ENCODE data around the gene ACKR4. TPM values are rescaled to one million over a fixed set of nuclear protein-coding genes. Genes with fewer than 3 reads are reported as not detected.

The ACKR4 gene
- total RNA-seq, result not detected

DNA sequence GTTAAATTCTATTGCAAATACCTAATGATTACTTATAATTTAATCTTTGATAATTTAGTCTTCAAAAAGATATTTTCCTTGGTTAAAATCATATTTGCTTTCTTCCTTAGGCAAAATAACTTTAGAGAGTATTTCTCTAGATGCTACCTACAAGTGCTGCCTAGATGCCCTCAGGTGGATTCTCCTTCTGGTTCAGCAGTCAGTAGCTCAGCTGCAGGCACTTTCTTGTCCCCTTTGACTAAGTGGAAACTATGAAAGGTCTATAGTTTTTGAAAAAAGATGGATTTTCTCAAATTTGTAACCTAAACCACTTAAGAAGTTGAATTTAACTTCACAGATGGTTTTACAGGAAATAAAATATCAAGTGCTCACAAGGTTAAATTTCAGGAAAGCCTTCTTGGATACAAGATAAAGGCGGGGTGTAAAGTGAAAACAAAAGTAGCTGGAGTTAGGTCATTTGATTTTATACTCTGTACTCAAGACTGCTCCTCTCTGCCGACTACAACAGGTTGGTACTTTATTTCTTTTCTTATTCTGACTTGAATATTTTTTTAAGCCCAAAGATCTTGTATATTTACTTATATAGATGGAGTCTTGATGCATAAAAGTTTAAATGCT is at the start of gene ACKR4:
Gene ACKR4 (plus strand): TSS at position 455 of the 618 bp plus-strand sequence. CDS start 3,128 bp downstream, outside the sequence.
- no peaks in the 10 kb centered on the region for H3K27me3 ChIP-seq
- in situ Hi-C loops (cut with MboI; ENCODE audit: low sequenced_read_pairs in 4 of 4) (no loop called here), intact Hi-C loops (cut with DNase I; ENCODE audit: low total_unique reads) (no loop called here)
- H3K27ac ChIP-seq, result no peak within 1 kb of the TSS
- H3K4me3 ChIP-seq, result no peak within 1 kb of the TSS
- H3K36me3 ChIP-seq, result peaks cover 4 to 7% of the 10 kb centered on the region in 2 donors
- DNase-seq (no peak), ATAC-seq (no peak)
- H3K9me3 ChIP-seq, result no peaks in the 10 kb centered on the region
- no peak for TF ChIP-seq POLR2A (IDR thresholded peaks at IDR 0.05)
- TF ChIP-seq, protein P1, sequence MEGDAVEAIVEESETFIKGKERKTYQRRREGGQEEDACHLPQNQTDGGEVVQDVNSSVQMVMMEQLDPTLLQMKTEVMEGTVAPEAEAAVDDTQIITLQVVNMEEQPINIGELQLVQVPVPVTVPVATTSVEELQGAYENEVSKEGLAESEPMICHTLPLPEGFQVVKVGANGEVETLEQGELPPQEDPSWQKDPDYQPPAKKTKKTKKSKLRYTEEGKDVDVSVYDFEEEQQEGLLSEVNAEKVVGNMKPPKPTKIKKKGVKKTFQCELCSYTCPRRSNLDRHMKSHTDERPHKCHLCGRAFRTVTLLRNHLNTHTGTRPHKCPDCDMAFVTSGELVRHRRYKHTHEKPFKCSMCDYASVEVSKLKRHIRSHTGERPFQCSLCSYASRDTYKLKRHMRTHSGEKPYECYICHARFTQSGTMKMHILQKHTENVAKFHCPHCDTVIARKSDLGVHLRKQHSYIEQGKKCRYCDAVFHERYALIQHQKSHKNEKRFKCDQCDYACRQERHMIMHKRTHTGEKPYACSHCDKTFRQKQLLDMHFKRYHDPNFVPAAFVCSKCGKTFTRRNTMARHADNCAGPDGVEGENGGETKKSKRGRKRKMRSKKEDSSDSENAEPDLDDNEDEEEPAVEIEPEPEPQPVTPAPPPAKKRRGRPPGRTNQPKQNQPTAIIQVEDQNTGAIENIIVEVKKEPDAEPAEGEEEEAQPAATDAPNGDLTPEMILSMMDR (IDR thresholded peaks at IDR 0.05 in 4 of 5, conservative IDR thresholded peaks at IDR 0.05 in 1 of 5), result no peak
- no peaks in the 10 kb centered on the region for H3K4me1 ChIP-seq

DNA sequence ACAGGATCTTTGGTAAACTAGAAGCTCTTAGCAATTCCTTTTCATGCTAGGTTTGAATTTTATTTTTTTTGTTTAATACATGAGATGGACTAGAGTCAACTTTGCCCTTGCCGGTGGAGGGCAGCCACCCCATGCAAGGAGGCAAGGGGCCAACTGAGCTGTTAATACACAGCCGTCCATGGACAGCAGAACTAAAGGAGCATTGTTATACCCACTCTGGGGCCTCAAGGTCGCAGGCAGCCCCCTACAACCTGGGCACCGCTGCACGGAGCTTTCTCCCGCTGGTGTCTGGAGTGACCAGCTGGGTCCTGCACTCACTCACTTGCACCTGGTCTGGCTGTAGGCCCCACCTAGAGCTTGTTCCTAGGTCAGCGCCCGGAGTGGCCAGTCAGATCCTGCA is 47.9 kb upstream of the ACKR4 start:
- Histone ChIP-seq H3K9me3 (no peaks in the 10 kb centered on the region), H3K4me3 (no peak overlapping the region), H3K4me1 (peaks cover 3 to 6% of the 10 kb centered on the region in 2 donors), H3K27ac (no peak overlapping the region), H3K27me3 (no peaks in the 10 kb centered on the region), H3K36me3 (no peaks in the 10 kb centered on the region)
- intact Hi-C loops (cut with DNase I; ENCODE audit: low total_unique reads), result no loop called here
- TF ChIP-seq, protein P1 (IDR thresholded peaks at IDR 0.05 in 4 of 5, conservative IDR thresholded peaks at IDR 0.05 in 1 of 5), result no peak
- TF ChIP-seq POLR2A (IDR thresholded peaks at IDR 0.05), result no peak
- in situ Hi-C loops (cut with MboI; ENCODE audit: low sequenced_read_pairs in 4 of 4), result loop anchor here in 1 of 4 donors (10.0 kb wide), 1 partner anchor 96 kb away; no protein-coding TSS in a partner anchor
- DNase-seq (no peak), ATAC-seq (no peak)

DNA sequence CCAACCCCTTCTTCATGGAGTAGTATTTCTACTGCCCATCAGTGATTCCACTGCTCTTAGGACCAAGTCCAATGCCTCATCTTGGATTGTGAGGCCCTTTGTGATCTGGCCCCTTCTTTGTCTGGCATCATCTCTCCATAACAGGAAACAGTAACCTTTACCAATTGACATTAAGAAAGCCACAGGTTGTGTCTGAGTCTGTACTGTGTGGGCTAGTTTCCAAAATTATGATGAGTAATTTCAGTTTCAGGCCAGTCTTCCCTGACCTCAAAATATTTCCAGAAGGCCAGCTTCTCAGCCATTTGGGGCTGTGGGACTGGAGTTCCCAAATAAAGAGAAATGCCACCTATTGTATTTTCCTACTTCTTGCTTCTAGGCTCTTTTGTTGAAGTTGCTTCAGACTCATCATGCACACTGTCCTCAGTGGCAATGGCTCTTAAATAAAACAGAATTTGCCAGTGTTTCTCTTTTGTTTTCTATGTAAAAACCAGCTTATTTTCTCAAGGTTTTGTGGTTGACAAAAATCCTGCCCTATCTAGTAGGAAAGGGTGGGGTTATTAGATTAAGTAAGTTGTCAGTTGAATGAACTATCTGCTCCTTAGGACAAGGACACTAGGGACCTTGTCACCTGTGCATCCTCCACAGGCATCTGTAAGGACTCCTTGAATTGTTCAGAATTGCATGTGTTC is 47.0 kb upstream of the ACKR4 start:
- H3K27ac ChIP-seq, result no peak overlapping the region
- in situ Hi-C loops (cut with MboI; ENCODE audit: low sequenced_read_pairs in 4 of 4) (loop anchor here in 1 of 4 donors (10.0 kb wide), 1 partner anchor 95 kb away; no protein-coding TSS in a partner anchor), intact Hi-C loops (cut with DNase I; ENCODE audit: low total_unique reads) (no loop called here)
- no peak overlapping the region for H3K4me3 ChIP-seq
- peaks cover 3 to 6% of the 10 kb centered on the region in 2 donors for H3K4me1 ChIP-seq
- DNase-seq (no peak), ATAC-seq (no peak)
- H3K9me3 ChIP-seq, result no peaks in the 10 kb centered on the region
- H3K27me3 ChIP-seq, result no peaks in the 10 kb centered on the region
- no peaks in the 10 kb centered on the region for H3K36me3 ChIP-seq
- no peak for TF ChIP-seq POLR2A (IDR thresholded peaks at IDR 0.05)
- TF ChIP-seq, protein P1 (IDR thresholded peaks at IDR 0.05 in 4 of 5, conservative IDR thresholded peaks at IDR 0.05 in 1 of 5), result no peak

DNA sequence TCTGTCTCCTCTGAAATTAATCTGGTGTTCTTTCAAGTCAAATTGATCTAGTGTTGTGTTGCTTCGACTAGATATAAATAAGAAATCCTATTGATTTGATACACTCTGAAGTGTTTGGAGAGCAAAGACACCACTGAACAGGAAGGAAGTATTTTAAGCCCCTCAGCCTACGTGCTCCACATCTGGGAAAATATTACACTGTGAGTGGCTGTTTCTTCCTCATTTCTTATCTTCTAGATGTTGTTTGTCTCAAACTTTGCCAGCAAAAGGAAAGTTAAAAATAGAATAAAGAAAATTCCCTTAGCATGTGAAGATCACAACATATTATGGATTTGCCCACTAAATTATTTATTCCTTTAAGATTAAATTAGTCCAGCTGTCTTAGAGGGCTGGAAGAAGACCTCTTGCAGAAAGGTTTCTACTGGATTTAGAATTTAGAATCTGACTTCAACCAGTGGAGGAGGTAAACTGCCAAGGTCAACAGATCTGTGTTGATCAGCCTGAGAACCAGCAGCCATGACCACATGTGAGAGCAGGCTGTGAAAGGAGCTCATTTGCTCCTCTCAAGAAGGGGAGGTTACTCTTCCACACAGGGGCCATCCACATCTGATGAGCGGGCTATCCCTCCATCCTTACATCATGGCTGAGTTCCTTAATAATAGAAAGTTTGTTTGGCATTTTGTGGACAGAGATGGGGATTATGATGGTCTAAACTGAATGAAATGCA is 46.3 kb upstream of the ACKR4 start:
- no peak overlapping the region for H3K27ac ChIP-seq

More for the DNA sequence above, 46.3 kb upstream of the ACKR4 start:
- ATAC-seq (no peak), DNase-seq (no peak)
- Histone ChIP-seq H3K9me3 (no peaks in the 10 kb centered on the region), H3K4me3 (no peak overlapping the region), H3K4me1 (peaks cover 3 to 6% of the 10 kb centered on the region in 2 donors), H3K27me3 (no peaks in the 10 kb centered on the region), H3K36me3 (no peaks in the 10 kb centered on the region)
- no peak for TF ChIP-seq POLR2A (IDR thresholded peaks at IDR 0.05)
- TF ChIP-seq, protein P1 (IDR thresholded peaks at IDR 0.05 in 4 of 5, conservative IDR thresholded peaks at IDR 0.05 in 1 of 5), result no peak
- intact Hi-C loops (cut with DNase I; ENCODE audit: low total_unique reads), result no loop called here
- in situ Hi-C loops (cut with MboI; ENCODE audit: low sequenced_read_pairs in 4 of 4), result no loop called here

Data from gastrocnemius medialis (tissue), 4 donors.